K562 (cell line): Measurements from ENCODE around the gene CNTF. TPM values are rescaled to one million over a fixed set of nuclear protein-coding genes. Genes with fewer than 3 reads are reported as not detected.

Experiments used
- ARID1B ChIP-seq: fragments of 450-650 bp; IDR thresholded peaks from 2 replicates; pipeline ENCODE4 v1.6.1; 2016; ENCODE audit warnings: antibody characterized with exemption, mild to moderate bottlenecking, inconsistent platforms
- C11orf30 ChIP-seq: fragments of 450-650 bp; IDR thresholded peaks from 2 replicates; pipeline ENCODE4 v1.6.1; 2016; ENCODE audit warnings: low read depth, mild to moderate bottlenecking
- CCAR2 ChIP-seq: fragments of 200-400 bp; formaldehyde crosslinking; IDR thresholded peaks from 2 replicates; pipeline ENCODE4 v1.6.1; 2017; ENCODE audit warnings: mild to moderate bottlenecking, low read depth, low read length
- E2F1 ChIP-seq: sonication (generic); formaldehyde crosslinking; IDR thresholded peaks from 2 replicates; pipeline ENCODE4 v1.8.1; 2023; ENCODE audit warnings: mild to moderate bottlenecking, missing genetic modification reagents, moderate library complexity
- HMBOX1 ChIP-seq: sonication (generic); IDR thresholded peaks from 2 replicates; pipeline ENCODE4 v1.6.1; 2016
- HNRNPK ChIP-seq: fragments of 200-400 bp; formaldehyde crosslinking; IDR thresholded peaks from one replicate; pipeline ENCODE4 v1.6.1; 2018; ENCODE audit warnings: mild to moderate bottlenecking, low read depth, low read length; ENCODE audit not compliant: poor library complexity, severe bottlenecking
- ILK ChIP-seq: fragments of 450-650 bp; IDR thresholded peaks from 2 replicates; pipeline ENCODE4 v1.6.1; 2016; ENCODE audit warnings: missing genetic modification characterization, low read depth, mild to moderate bottlenecking, missing compliant biosample characterization, moderate library complexity, borderline replicate concordance
- KAT7 ChIP-seq: sonication (generic); formaldehyde crosslinking; IDR thresholded peaks from 2 replicates; pipeline ENCODE4 v1.8.0; 2022; ENCODE audit warnings: missing genetic modification reagents, mild to moderate bottlenecking, borderline replicate concordance
- MAFK ChIP-seq: IDR thresholded peaks from 2 replicates; pipeline ENCODE4 v1.6.1; 2011; ENCODE audit warnings: low read length, improper control_type of control experiment
- MYC ChIP-seq, 2 experiments: fragments of 250-450 bp in 1 of 2; sonication (Bioruptor Pico) in 1 of 2; IDR thresholded peaks; 2 replicates each; pipeline versions ENCODE4 v1.5.1 to v1.6.1; 2012 to 2021; ENCODE audit warnings: low read depth in 2 of 2, borderline replicate concordance in 1 of 2, improper control_type of control experiment in 1 of 2, low read length in 1 of 2, mild to moderate bottlenecking in 1 of 2, moderate library complexity in 1 of 2
- NONO ChIP-seq, 2 experiments: fragments of 200-400 bp in 1 of 2; fragments of 450-650 bp in 1 of 2; formaldehyde crosslinking in 1 of 2; IDR thresholded peaks; 2 replicates each; pipeline ENCODE4 v1.6.1; 2017; ENCODE audit warnings: low read depth in 2 of 2, mild to moderate bottlenecking in 2 of 2, moderate library complexity in 2 of 2, low read length in 1 of 2
- POLR2G ChIP-seq: fragments of 200-400 bp; formaldehyde crosslinking; IDR thresholded peaks from 2 replicates; pipeline ENCODE4 v1.6.1; 2017; ENCODE audit warnings: low read depth, mild to moderate bottlenecking, antibody characterized with exemption, low read length, moderate library complexity
- PRMT5 ChIP-seq: sonication (generic); formaldehyde crosslinking; IDR thresholded peaks from 2 replicates; pipeline ENCODE4 v1.5.0; 2020; ENCODE audit warnings: missing genetic modification reagents
- RBM39 ChIP-seq: fragments of 200-400 bp; formaldehyde crosslinking; optimal IDR thresholded peaks from 2 replicates; pipeline ENCODE3; 2018; ENCODE audit warnings: low read depth, low read length
- SREBF2 ChIP-seq: sonication (generic); formaldehyde crosslinking; IDR thresholded peaks from 2 replicates; pipeline ENCODE4 v1.4.0; 2020; ENCODE audit warnings: mild to moderate bottlenecking, missing genetic modification reagents
- TCF3 ChIP-seq: sonication (generic); formaldehyde crosslinking; IDR thresholded peaks from 2 replicates; pipeline ENCODE4 v1.4.0; 2020; ENCODE audit warnings: mild to moderate bottlenecking, missing genetic modification reagents
- TRIM24 ChIP-seq, 2 experiments: fragments of 450-650 bp; IDR thresholded peaks; 2 replicates each; pipeline ENCODE4 v1.6.1; 2016
- XRCC4 ChIP-seq: IDR thresholded peaks from one replicate; pipeline ENCODE4 v1.6.1; 2011; ENCODE audit not compliant: insufficient read depth, insufficient read length; ENCODE audit errors: extremely low read depth
- ZC3H8 ChIP-seq: fragments of 450-650 bp; IDR thresholded peaks from 2 replicates; pipeline ENCODE4 v1.6.1; 2017
- ZFP30 ChIP-seq: fragments of 250-450 bp; sonication (Bioruptor Pico); IDR thresholded peaks from 2 replicates; pipeline ENCODE4 v1.8.0; 2022; ENCODE audit warnings: moderate library complexity, mild to moderate bottlenecking, inconsistent platforms, borderline replicate concordance
- ZNF174 ChIP-seq: fragments of 250-450 bp; sonication (Bioruptor Pico); IDR thresholded peaks from 2 replicates; pipeline ENCODE4 v1.4.0; 2020; ENCODE audit warnings: mild to moderate bottlenecking
- ZNF23 ChIP-seq: fragments of 250-450 bp; sonication (Bioruptor Pico); IDR thresholded peaks from 2 replicates; pipeline ENCODE4 v1.4.0; 2020; ENCODE audit warnings: mild to moderate bottlenecking
- ZNF277 ChIP-seq: fragments of 250-450 bp; sonication (Bioruptor Pico); IDR thresholded peaks from 2 replicates; pipeline ENCODE4 v1.8.0; 2022; ENCODE audit warnings: inconsistent platforms, mild to moderate bottlenecking, moderate library complexity, borderline replicate concordance
- polyA plus RNA-seq, 8 experiments: library from polyadenylated mRNA; depleted of rRNA in 4 of 8; stranded (reverse) in 5 of 8; unstranded in 3 of 8; fragments of >200 nt; fragmentation: Nextera tagmentation in 2 of 8; fragmentation: Illumina TruSeq in 1 of 8; extraction: Ambion mirVana in 2 of 8; extraction: Trizol in 1 of 8; gene quantifications; 2 replicates each; pipeline versions ENCODE4 v1.2.1 to v1.2.3, GENCODE V29; 2011 to 2014; ENCODE audit warnings: inconsistent platforms in 1 of 8, missing spikeins in 1 of 8
- total RNA-seq, 7 experiments: library from RNA; depleted of rRNA in 6 of 7; stranded (reverse); fragments of >200 nt in 6 of 7; fragmentation: Illumina TruSeq in 2 of 7; extraction: Trizol in 2 of 7; gene quantifications; 2 replicates each; pipeline versions ENCODE4 v1.2.1 to v1.2.3, GENCODE V29; 2011 to 2021; ENCODE audit warnings: low replicate concordance in 1 of 7

CNTF gene
- total and polyA plus RNA-seq, 9 of the 15 experiments (the other 6 are each of a cell fraction or from before 2014, with no cell fraction given): 0.17 to 5.0 (median 2.3) TPM

- peak; percentile 99 for TF ChIP-seq MYC (IDR thresholded peaks at IDR 0.05; ENCODE audit: low read depth, low read length)
- peak; percentile 95 for TF ChIP-seq MYC (CRISPR knock-in tag; IDR thresholded peaks at IDR 0.05; ENCODE audit: borderline replicate concordance, low read depth)
- peak; percentile 76; the same call in 1 of the 2 replicates for TF ChIP-seq SREBF2 (CRISPR knock-in tag)
- no peak for TF ChIP-seq HMBOX1
- TF ChIP-seq ARID1B: peak; percentile 69
- peak; percentile 88 for TF ChIP-seq POLR2G
- peak; percentile 92 for TF ChIP-seq C11orf30
- no peak for TF ChIP-seq PRMT5 (CRISPR knock-in tag)
- no peak for TF ChIP-seq XRCC4
- TF ChIP-seq ZNF174 (CRISPR knock-in tag): no peak
- TF ChIP-seq ILK (tag): no peak
- TF ChIP-seq ZNF23 (CRISPR knock-in tag): no peak
- TF ChIP-seq TCF3 (CRISPR knock-in tag): peak; percentile 41; the same call in 1 of the 2 replicates
- no peak for TF ChIP-seq ZNF277
- TF ChIP-seq ZC3H8: no peak
- TF ChIP-seq TRIM24 (IDR thresholded peaks at IDR 0.05): peak; percentile 60 to 78; a peak in 3 of 4 replicates
- TF ChIP-seq KAT7 (CRISPR knock-in tag): peak; percentile 96
- peak in 1 of 2 experiments; percentile 39; a peak in 1 of 4 replicates for TF ChIP-seq NONO (IDR thresholded peaks at IDR 0.05; ENCODE audit: low read depth in 2 of 2, low read length in 1 of 2)
- no peak; the same call in 1 of the 2 replicates for TF ChIP-seq E2F1 (CRISPR knock-in tag)
- no peak for TF ChIP-seq ZFP30 (CRISPR knock-in tag)
- no peak for TF ChIP-seq HNRNPK
- TF ChIP-seq MAFK: no peak
- TF ChIP-seq CCAR2: no peak
- TF ChIP-seq RBM39: no peak
Observed at GRCh38 chr11:58579192-58580129, 43.0 kb upstream of the CNTF start (continued).
